HEK293T (cell line): Measurements from ENCODE around the gene LRP2BP.

Experiments
- FOXM1 ChIP-seq: fragments of 450-650 bp; IDR thresholded peaks from 2 replicates; pipeline ENCODE4 v1.6.1; 2017; ENCODE audit warnings: mild to moderate bottlenecking, borderline replicate concordance
- HDGF ChIP-seq: fragments of 450-650 bp; IDR thresholded peaks from 2 replicates; pipeline ENCODE4 v1.6.1; 2017; ENCODE audit warnings: antibody characterized with exemption, borderline replicate concordance
- L3MBTL2 ChIP-seq: fragments of 450-650 bp; conservative IDR thresholded peaks from 2 replicates; pipeline ENCODE4 v1.6.1; 2016; ENCODE audit warnings: mild to moderate bottlenecking
- NFRKB ChIP-seq: fragments of 450-650 bp; IDR thresholded peaks from 2 replicates; pipeline ENCODE4 v1.6.1; 2016; ENCODE audit warnings: mild to moderate bottlenecking, moderate library complexity
- SUZ12 ChIP-seq: fragments of 450-650 bp; IDR thresholded peaks from 2 replicates; pipeline ENCODE4 v1.6.1; 2016; ENCODE audit warnings: mild to moderate bottlenecking
- TARDBP ChIP-seq: fragments of 450-650 bp; IDR thresholded peaks from 2 replicates; pipeline ENCODE4 v1.6.1; 2016
- ZNF384 ChIP-seq: fragments of 450-650 bp; IDR thresholded peaks from 2 replicates; pipeline ENCODE4 v1.6.1; 2016

DNA sequence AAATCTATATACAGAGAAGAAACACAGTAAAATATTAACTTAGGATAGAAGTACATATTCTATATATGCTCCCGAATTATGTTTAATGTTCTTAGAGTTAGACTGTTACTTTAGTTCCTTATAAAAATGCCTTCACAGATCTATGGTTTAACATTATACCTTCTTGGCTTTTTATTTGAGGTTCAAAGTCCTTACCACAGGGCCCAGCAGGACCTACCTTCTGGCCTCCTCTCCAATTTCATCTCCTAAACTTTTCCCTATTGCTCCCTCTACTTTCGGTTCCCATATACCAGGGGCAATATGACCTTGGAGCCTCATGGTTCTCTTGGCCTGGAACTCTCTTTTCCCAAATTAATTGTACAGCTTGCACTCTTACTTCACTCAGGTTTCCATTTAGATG lies 12.7 kb upstream of the LRP2BP start:
- TF ChIP-seq NFRKB (no peak), ZNF384 (no peak), SUZ12 (no peak), TARDBP (no peak), FOXM1 (no peak), L3MBTL2 (no peak), HDGF (no peak)
